Astrocyte (in vitro differentiated cells and primary cell): ENCODE data around the gene SMIM35. TPM values are rescaled to one million over a fixed set of nuclear protein-coding genes. Genes with fewer than 3 reads are reported as not detected.

ENCODE experiments used
- DNase-seq: peaks from one replicate; pipeline ENCODE4 v3.0.0-alpha.2; 2010; ENCODE audit warnings: low read depth
- FAIRE-seq: peaks from 2 replicates; lab custom pipeline; 2011; peaks lifted over from hg19 to GRCh38; lab: Jason Lieb, UNC
- H2AFZ ChIP-seq: 2 replicates; pipeline ENCODE4 v1.6.0; 2012; ENCODE audit warnings: low read depth, low read length, inconsistent platforms
- H3K27ac ChIP-seq: 2 replicates; pipeline ENCODE4 v1.5.1; 2011; ENCODE audit warnings: low read depth, low read length, inconsistent platforms
- H3K27me3 ChIP-seq: 2 replicates; pipeline ENCODE4 v1.6.0; 2011; ENCODE audit warnings: low read length, inconsistent platforms; ENCODE audit not compliant: insufficient read depth
- H3K36me3 ChIP-seq: 2 replicates; pipeline ENCODE4 v1.5.1; 2011; ENCODE audit warnings: low read length, inconsistent platforms; ENCODE audit not compliant: insufficient read depth
- H3K4me1 ChIP-seq: 2 replicates; pipeline ENCODE4 v1.5.1; 2011; ENCODE audit warnings: low read length, inconsistent platforms; ENCODE audit not compliant: insufficient read depth
- H3K4me2 ChIP-seq: 2 replicates; pipeline ENCODE4 v1.6.0; 2012; ENCODE audit warnings: low read length, inconsistent platforms
- H3K4me3 ChIP-seq: 2 replicates; pipeline ENCODE4 v1.5.1; 2011; ENCODE audit warnings: low read depth, mild to moderate bottlenecking, low read length, inconsistent platforms; ENCODE audit not compliant: insufficient read depth
- H3K79me2 ChIP-seq: 2 replicates; pipeline ENCODE4 v1.6.0; 2012; ENCODE audit warnings: mild to moderate bottlenecking, low read length, inconsistent platforms; ENCODE audit not compliant: insufficient read depth
- H3K9ac ChIP-seq: 2 replicates; pipeline ENCODE4 v1.6.0; 2012; ENCODE audit warnings: mild to moderate bottlenecking, low read length, inconsistent platforms
- H3K9me3 ChIP-seq: 2 replicates; pipeline ENCODE4 v1.5.1; 2012; ENCODE audit warnings: low read depth, mild to moderate bottlenecking, low read length, inconsistent platforms; ENCODE audit not compliant: insufficient read depth
- H4K20me1 ChIP-seq: 2 replicates; pipeline ENCODE4 v1.6.0; 2012; ENCODE audit warnings: low read length, inconsistent platforms; ENCODE audit not compliant: insufficient read depth
- H3K27ac Mint-ChIP-seq: one replicate; pipeline ENCODE4 v1.8.0; 2021; ENCODE audit warnings: mild to moderate bottlenecking, mixed read lengths; ENCODE audit not compliant: unreplicated experiment
- H3K27me3 Mint-ChIP-seq: one replicate; pipeline ENCODE4 v1.8.0; 2021; ENCODE audit warnings: low read depth, mixed read lengths; ENCODE audit not compliant: unreplicated experiment
- H3K36me3 Mint-ChIP-seq: one replicate; pipeline ENCODE4 v1.8.0; 2021; ENCODE audit warnings: low read depth, mixed read lengths; ENCODE audit not compliant: unreplicated experiment
- H3K4me1 Mint-ChIP-seq: one replicate; pipeline ENCODE4 v1.8.0; 2021; ENCODE audit warnings: low read depth, mixed read lengths; ENCODE audit not compliant: unreplicated experiment
- H3K4me3 Mint-ChIP-seq: one replicate; pipeline ENCODE4 v1.8.0; 2021; ENCODE audit warnings: mild to moderate bottlenecking, moderate library complexity, mixed read lengths; ENCODE audit not compliant: unreplicated experiment
- H3K9me3 Mint-ChIP-seq: one replicate; pipeline ENCODE4 v1.8.0; 2021; ENCODE audit warnings: mild to moderate bottlenecking, mixed read lengths; ENCODE audit not compliant: unreplicated experiment
- EZH2 ChIP-seq: IDR thresholded peaks from 2 replicates; pipeline ENCODE4 v1.6.1; 2012; ENCODE audit warnings: mild to moderate bottlenecking, low read length, inconsistent platforms; ENCODE audit not compliant: insufficient read depth
- total RNA-seq: library from RNA; stranded (reverse); gene quantifications from 2 replicates; pipeline ENCODE4 v1.2.1, GENCODE V29; 2021
- TF ChIP-seq, protein P1 (sequence below): IDR thresholded peaks from 2 replicates; pipeline ENCODE4 v1.5.1; 2011; ENCODE audit warnings: low read depth, mild to moderate bottlenecking, inconsistent platforms, low read length, moderate library complexity; ENCODE audit not compliant: insufficient read depth

The SMIM35 gene
- total RNA-seq, 1 donor from 2014 or later = not detected

- H3K27me3 ChIP-seq = peaks cover 6% of the 10 kb centered on the region
- H3K79me2 ChIP-seq = no peaks in the 10 kb centered on the region
- H3K36me3 Mint-ChIP-seq = no peaks in the 10 kb centered on the region
- peaks cover 11% of the 10 kb centered on the region for H3K27me3 Mint-ChIP-seq
- no peak overlapping the region for H3K4me3 Mint-ChIP-seq
- H3K4me3 ChIP-seq = no peak overlapping the region
- H3K36me3 ChIP-seq = no peaks in the 10 kb centered on the region
- H3K9me3 ChIP-seq = no peaks in the 10 kb centered on the region
- H2AFZ ChIP-seq = no peak overlapping the region
- TF ChIP-seq, protein P1, sequence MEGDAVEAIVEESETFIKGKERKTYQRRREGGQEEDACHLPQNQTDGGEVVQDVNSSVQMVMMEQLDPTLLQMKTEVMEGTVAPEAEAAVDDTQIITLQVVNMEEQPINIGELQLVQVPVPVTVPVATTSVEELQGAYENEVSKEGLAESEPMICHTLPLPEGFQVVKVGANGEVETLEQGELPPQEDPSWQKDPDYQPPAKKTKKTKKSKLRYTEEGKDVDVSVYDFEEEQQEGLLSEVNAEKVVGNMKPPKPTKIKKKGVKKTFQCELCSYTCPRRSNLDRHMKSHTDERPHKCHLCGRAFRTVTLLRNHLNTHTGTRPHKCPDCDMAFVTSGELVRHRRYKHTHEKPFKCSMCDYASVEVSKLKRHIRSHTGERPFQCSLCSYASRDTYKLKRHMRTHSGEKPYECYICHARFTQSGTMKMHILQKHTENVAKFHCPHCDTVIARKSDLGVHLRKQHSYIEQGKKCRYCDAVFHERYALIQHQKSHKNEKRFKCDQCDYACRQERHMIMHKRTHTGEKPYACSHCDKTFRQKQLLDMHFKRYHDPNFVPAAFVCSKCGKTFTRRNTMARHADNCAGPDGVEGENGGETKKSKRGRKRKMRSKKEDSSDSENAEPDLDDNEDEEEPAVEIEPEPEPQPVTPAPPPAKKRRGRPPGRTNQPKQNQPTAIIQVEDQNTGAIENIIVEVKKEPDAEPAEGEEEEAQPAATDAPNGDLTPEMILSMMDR = no peak
- H3K4me1 Mint-ChIP-seq = peaks cover 9% of the 10 kb centered on the region
- no peaks in the 10 kb centered on the region for H3K9me3 Mint-ChIP-seq
- H3K27ac Mint-ChIP-seq = no peak overlapping the region
- no peaks in the 10 kb centered on the region for H4K20me1 ChIP-seq
- no peak overlapping the region for H3K4me2 ChIP-seq
- FAIRE-seq (no peak), DNase-seq (no peak)
- no peak overlapping the region for H3K27ac ChIP-seq
- H3K4me1 ChIP-seq = peaks cover 3% of the 10 kb centered on the region
- H3K9ac ChIP-seq = no peak overlapping the region
Observed at GRCh38 chr11:117970400-117971024, 116.3 kb downstream of the SMIM35 start.

GRCh38 chr11:117969160-117969991, 117.4 kb downstream of the SMIM35 start:
- Histone ChIP-seq H2AFZ (no peak overlapping the region), H3K9me3 (no peaks in the 10 kb centered on the region), H3K4me2 (no peak overlapping the region), H3K4me3 (no peak overlapping the region), H3K27me3 (peaks cover 6% of the 10 kb centered on the region), H4K20me1 (no peaks in the 10 kb centered on the region), H3K4me1 (peaks cover 3% of the 10 kb centered on the region), H3K79me2 (no peaks in the 10 kb centered on the region), H3K27ac (no peak overlapping the region), H3K36me3 (no peaks in the 10 kb centered on the region), H3K9ac (no peak overlapping the region)
- DNase-seq (no peak), FAIRE-seq (no peak)
- Mint-ChIP-seq H3K9me3 (no peaks in the 10 kb centered on the region), H3K4me1 (peaks cover 9% of the 10 kb centered on the region), H3K36me3 (no peaks in the 10 kb centered on the region), H3K4me3 (no peak overlapping the region), H3K27me3 (peaks cover 11% of the 10 kb centered on the region), H3K27ac (no peak overlapping the region)
- TF ChIP-seq, protein P1 = no peak
- no peak for TF ChIP-seq EZH2

GRCh38 chr11:117966908-117967307, 119.9 kb downstream of the SMIM35 start:
- Mint-ChIP-seq H3K9me3 (no peaks in the 10 kb centered on the region), H3K27me3 (peaks cover 6% of the 10 kb centered on the region), H3K36me3 (no peaks in the 10 kb centered on the region), H3K4me1 (peaks cover 6% of the 10 kb centered on the region), H3K27ac (no peak overlapping the region), H3K4me3 (no peak overlapping the region)
- no peaks in the 10 kb centered on the region for H3K9me3 ChIP-seq
- no peak overlapping the region for H3K4me2 ChIP-seq
- no peak for DNase-seq
- H4K20me1 ChIP-seq = no peaks in the 10 kb centered on the region
- H3K36me3 ChIP-seq = no peaks in the 10 kb centered on the region
- H3K4me3 ChIP-seq = no peak overlapping the region
- FAIRE-seq = no peak
- peaks cover 5% of the 10 kb centered on the region for H3K27me3 ChIP-seq
- no peak overlapping the region for H3K9ac ChIP-seq
- no peak overlapping the region for H3K27ac ChIP-seq
- H2AFZ ChIP-seq = no peak overlapping the region
- no peaks in the 10 kb centered on the region for H3K79me2 ChIP-seq
- TF ChIP-seq, protein P1 = no peak
- no peak for TF ChIP-seq EZH2
- H3K4me1 ChIP-seq = peaks cover 3% of the 10 kb centered on the region
